HEK293T (cell line): ENCODE results near the gene TKTL1.

Experiments used
- ARNT ChIP-seq: fragments of 450-650 bp; IDR thresholded peaks from 2 replicates; pipeline ENCODE4 v1.6.1; 2017; ENCODE audit warnings: mild to moderate bottlenecking
- BHLHE40 ChIP-seq: fragments of 450-650 bp; IDR thresholded peaks from 2 replicates; pipeline ENCODE4 v1.6.1; 2016; ENCODE audit warnings: mild to moderate bottlenecking, moderate library complexity, borderline replicate concordance
- CTBP1 ChIP-seq: fragments of 450-650 bp; IDR thresholded peaks from 2 replicates; pipeline ENCODE4 v1.6.1; 2016; ENCODE audit warnings: borderline replicate concordance
- ELF4 ChIP-seq: fragments of 450-650 bp; IDR thresholded peaks from 2 replicates; pipeline ENCODE4 v1.6.1; 2017; ENCODE audit warnings: antibody characterized with exemption
- FOXA1 ChIP-seq: fragments of 450-650 bp; IDR thresholded peaks from 2 replicates; pipeline ENCODE4 v1.6.1; 2016; ENCODE audit warnings: mild to moderate bottlenecking
- FOXM1 ChIP-seq: fragments of 450-650 bp; IDR thresholded peaks from 2 replicates; pipeline ENCODE4 v1.6.1; 2017; ENCODE audit warnings: mild to moderate bottlenecking, borderline replicate concordance
- HDGF ChIP-seq: fragments of 450-650 bp; IDR thresholded peaks from 2 replicates; pipeline ENCODE4 v1.6.1; 2017; ENCODE audit warnings: antibody characterized with exemption, borderline replicate concordance
- L3MBTL2 ChIP-seq: fragments of 450-650 bp; conservative IDR thresholded peaks from 2 replicates; pipeline ENCODE4 v1.6.1; 2016; ENCODE audit warnings: mild to moderate bottlenecking
- NFRKB ChIP-seq: fragments of 450-650 bp; IDR thresholded peaks from 2 replicates; pipeline ENCODE4 v1.6.1; 2016; ENCODE audit warnings: mild to moderate bottlenecking, moderate library complexity
- SP1 ChIP-seq: fragments of 450-650 bp; IDR thresholded peaks from 2 replicates; pipeline ENCODE4 v1.6.1; 2017
- SUZ12 ChIP-seq: fragments of 450-650 bp; IDR thresholded peaks from 2 replicates; pipeline ENCODE4 v1.6.1; 2016; ENCODE audit warnings: mild to moderate bottlenecking
- TARDBP ChIP-seq: fragments of 450-650 bp; IDR thresholded peaks from 2 replicates; pipeline ENCODE4 v1.6.1; 2016
- ZNF384 ChIP-seq: fragments of 450-650 bp; IDR thresholded peaks from 2 replicates; pipeline ENCODE4 v1.6.1; 2016
- TF ChIP-seq, protein P1 (sequence below): fragments of 450-650 bp; IDR thresholded peaks from 2 replicates; pipeline ENCODE4 v1.6.1; 2016

GRCh38 chrX:154351183-154352011 lies 55.8 kb downstream of the TKTL1 start:
- TF ChIP-seq SUZ12 (no peak), FOXA1 (no peak), SP1 (no peak), ZNF384 (no peak), BHLHE40 (no peak), TARDBP (no peak), L3MBTL2 (no peak), ELF4 (no peak), NFRKB (no peak), ARNT (no peak), HDGF (no peak), FOXM1 (no peak), CTBP1 (no peak)
- TF ChIP-seq, protein P1, sequence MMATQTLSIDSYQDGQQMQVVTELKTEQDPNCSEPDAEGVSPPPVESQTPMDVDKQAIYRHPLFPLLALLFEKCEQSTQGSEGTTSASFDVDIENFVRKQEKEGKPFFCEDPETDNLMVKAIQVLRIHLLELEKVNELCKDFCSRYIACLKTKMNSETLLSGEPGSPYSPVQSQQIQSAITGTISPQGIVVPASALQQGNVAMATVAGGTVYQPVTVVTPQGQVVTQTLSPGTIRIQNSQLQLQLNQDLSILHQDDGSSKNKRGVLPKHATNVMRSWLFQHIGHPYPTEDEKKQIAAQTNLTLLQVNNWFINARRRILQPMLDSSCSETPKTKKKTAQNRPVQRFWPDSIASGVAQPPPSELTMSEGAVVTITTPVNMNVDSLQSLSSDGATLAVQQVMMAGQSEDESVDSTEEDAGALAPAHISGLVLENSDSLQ = no peak
